ENCODE data around the gene ATF7. TPM values are rescaled to one million over a fixed set of nuclear protein-coding genes. Genes with fewer than 3 reads are reported as not detected.

ATF7 gene
- total RNA-seq, 5 donors from 2014 or later (not counting 1 experiment from before 2014, with no cell fraction given) = 18.9 to 29.6 (median 27.1) TPM

- peaks cover 0 to 10% of the 10 kb centered on the region in 2 experiments for H3K4me1 ChIP-seq (ENCODE audit: control insufficient read depth in 1 of 2, extremely low read depth in 1 of 2, insufficient read depth in 2 of 2, low read length in 2 of 2)
- no peaks in the 10 kb centered on the region for H3K27me3 Mint-ChIP-seq
- no peaks in the 10 kb centered on the region for H3K9me3 Mint-ChIP-seq
- WGBS (ENCODE audit: insufficient coverage) = 100% methylated on average over 1 of the region's 2 CpGs
- ChIA-PET POLR2A (interaction anchor here (0.5 to 1.2 kb wide), 2 partner anchors 10 to 13 kb away, joined by 3 read pairs; no protein-coding TSS in a partner anchor), CTCF (interaction anchor here (0.6 to 1.0 kb wide), 2 partner anchors 26 to 43 kb away, joined by 3 to 5 read pairs; no protein-coding TSS in a partner anchor)
- H3K4me3 Mint-ChIP-seq = no peak overlapping the region
- no peaks in the 10 kb centered on the region for H3K27me3 ChIP-seq (replicated peaks in 1 of 2; ENCODE audit: control insufficient read depth in 2 of 2, extremely low read depth in 1 of 2, insufficient read depth in 2 of 2, low read length in 1 of 2)
- peaks cover 61% of the 10 kb centered on the region for H3K36me3 Mint-ChIP-seq
- peaks cover 32 to 42% (median 34%) of the 10 kb centered on the region in 3 donors for H3K4me1 Mint-ChIP-seq
- ATAC-seq (replicated peaks in 1 of 4) (no peak), DNase-seq (no peak)
- H3K27ac ChIP-seq (ENCODE audit: low read length) = no peak overlapping the region
- H3K9me3 ChIP-seq = no peaks in the 10 kb centered on the region
- H3K36me3 ChIP-seq (ENCODE audit: control insufficient read depth in 2 of 2, extremely low read depth in 1 of 2, insufficient read depth in 1 of 2, low read length in 1 of 2) = peaks cover 30 to 99% of the 10 kb centered on the region in 2 donors
- H3K27ac Mint-ChIP-seq = peak overlapping the region in 1 of 2 donors; percentile 34
- H3K4me3 ChIP-seq (ENCODE audit: control insufficient read depth in 1 of 2, extremely low read depth in 1 of 2, low read length in 1 of 2) = no peak overlapping the region
Observed at GRCh38 chr12:53465679-53466078, 160.5 kb downstream of the ATF7 start.

- ChIA-PET CTCF (interaction anchor here (0.6 to 1.4 kb wide), 7 partner anchors 8 to 44 kb away, joined by 3 to 8 read pairs (median 5); no protein-coding TSS in a partner anchor), POLR2A (interaction anchor here (0.5 to 1.2 kb wide), 3 partner anchors 9 to 194 kb away, joined by 3 read pairs; no protein-coding TSS in a partner anchor)
- Mint-ChIP-seq H3K27ac (peak overlapping the region in 1 of 2 donors; percentile 61), H3K36me3 (peaks cover 66% of the 10 kb centered on the region), H3K4me3 (no peak overlapping the region), H3K4me1 (peaks cover 39 to 49% (median 40%) of the 10 kb centered on the region in 3 donors), H3K9me3 (no peaks in the 10 kb centered on the region), H3K27me3 (no peaks in the 10 kb centered on the region)
- Histone ChIP-seq H3K27ac (ENCODE audit: low read length) (no peak overlapping the region), H3K4me3 (ENCODE audit: control insufficient read depth in 1 of 2, extremely low read depth in 1 of 2, low read length in 1 of 2) (no peak overlapping the region), H3K4me1 (ENCODE audit: control insufficient read depth in 1 of 2, extremely low read depth in 1 of 2, insufficient read depth in 2 of 2, low read length in 2 of 2) (peaks cover 0 to 3% of the 10 kb centered on the region in 2 experiments), H3K9me3 (no peaks in the 10 kb centered on the region), H3K27me3 (replicated peaks in 1 of 2; ENCODE audit: control insufficient read depth in 2 of 2, extremely low read depth in 1 of 2, insufficient read depth in 2 of 2, low read length in 1 of 2) (no peaks in the 10 kb centered on the region), H3K36me3 (ENCODE audit: control insufficient read depth in 2 of 2, extremely low read depth in 1 of 2, insufficient read depth in 1 of 2, low read length in 1 of 2) (peaks cover 26 to 99% of the 10 kb centered on the region in 2 donors)
- DNase-seq = no peak
- 90% methylated on average over 2 of the region's 11 CpGs for WGBS (ENCODE audit: insufficient coverage)
- ATAC-seq (replicated peaks in 1 of 4) = no peak
Observed at GRCh38 chr12:53464685-53465418, 161.3 kb downstream of the ATF7 start.

GRCh38 chr12:53463802-53464560, 162.2 kb downstream of the ATF7 start:
- Mint-ChIP-seq H3K4me1 (peaks cover 41 to 52% (median 44%) of the 10 kb centered on the region in 3 donors), H3K27me3 (no peaks in the 10 kb centered on the region), H3K27ac (no peak overlapping the region), H3K36me3 (peaks cover 71% of the 10 kb centered on the region), H3K9me3 (no peaks in the 10 kb centered on the region), H3K4me3 (no peak overlapping the region)
- CTCF ChIA-PET = interaction anchor here in 1 of 2 donors (0.9 to 1.4 kb wide), 3 partner anchors 9 to 45 kb away, joined by 3 to 7 read pairs (median 4); no protein-coding TSS in a partner anchor
- peaks cover 26 to 99% of the 10 kb centered on the region in 2 donors for H3K36me3 ChIP-seq (ENCODE audit: control insufficient read depth in 2 of 2, extremely low read depth in 1 of 2, insufficient read depth in 1 of 2, low read length in 1 of 2)
- no peaks in the 10 kb centered on the region for H3K9me3 ChIP-seq
- ATAC-seq (replicated peaks in 1 of 4) = no peak
- H3K4me3 ChIP-seq (ENCODE audit: control insufficient read depth in 1 of 2, extremely low read depth in 1 of 2, low read length in 1 of 2) = no peak overlapping the region
- no peak for DNase-seq
- H3K27ac ChIP-seq (ENCODE audit: low read length) = no peak overlapping the region
- peaks cover 0 to 3% of the 10 kb centered on the region in 2 experiments for H3K4me1 ChIP-seq (ENCODE audit: control insufficient read depth in 1 of 2, extremely low read depth in 1 of 2, insufficient read depth in 2 of 2, low read length in 2 of 2)
- no peaks in the 10 kb centered on the region for H3K27me3 ChIP-seq (replicated peaks in 1 of 2; ENCODE audit: control insufficient read depth in 2 of 2, extremely low read depth in 1 of 2, insufficient read depth in 2 of 2, low read length in 1 of 2)
- POLR2A ChIA-PET = interaction anchor here in 1 of 2 donors (1.0 kb wide), 1 partner anchor 10 kb away, joined by 3 read pairs; no protein-coding TSS in a partner anchor
- no CpG with 5 or more reads among the region's 5 CpGs for WGBS (ENCODE audit: insufficient coverage)

- no peaks in the 10 kb centered on the region for H3K27me3 ChIP-seq (replicated peaks in 1 of 2; ENCODE audit: control insufficient read depth in 2 of 2, extremely low read depth in 1 of 2, insufficient read depth in 2 of 2, low read length in 1 of 2)
- Mint-ChIP-seq H3K4me3 (no peak overlapping the region), H3K36me3 (peaks cover 72% of the 10 kb centered on the region), H3K9me3 (no peaks in the 10 kb centered on the region), H3K27ac (peak overlapping the region in 1 of 2 donors; percentile 12), H3K4me1 (peaks cover 42 to 48% (median 45%) of the 10 kb centered on the region in 3 donors), H3K27me3 (no peaks in the 10 kb centered on the region)
- no peak overlapping the region for H3K27ac ChIP-seq (ENCODE audit: low read length)
- CTCF ChIA-PET = no interaction called here
- peaks cover 0 to 3% of the 10 kb centered on the region in 2 experiments for H3K4me1 ChIP-seq (ENCODE audit: control insufficient read depth in 1 of 2, extremely low read depth in 1 of 2, insufficient read depth in 2 of 2, low read length in 2 of 2)
- H3K9me3 ChIP-seq = no peaks in the 10 kb centered on the region
- DNase-seq (no peak), ATAC-seq (replicated peaks in 1 of 4) (no peak)
- H3K4me3 ChIP-seq (ENCODE audit: control insufficient read depth in 1 of 2, extremely low read depth in 1 of 2, low read length in 1 of 2) = no peak overlapping the region
- WGBS (ENCODE audit: insufficient coverage) = no CpG with 5 or more reads among the region's 3 CpGs
- H3K36me3 ChIP-seq (ENCODE audit: control insufficient read depth in 2 of 2, extremely low read depth in 1 of 2, insufficient read depth in 1 of 2, low read length in 1 of 2) = peaks cover 18 to 100% of the 10 kb centered on the region in 2 donors
- POLR2A ChIA-PET = no interaction called here
Observed at GRCh38 chr12:53462935-53463334, 163.2 kb downstream of the ATF7 start.

GRCh38 chr12:53461591-53461990, 164.6 kb downstream of the ATF7 start:
- H3K4me1 Mint-ChIP-seq = peaks cover 36 to 40% (median 38%) of the 10 kb centered on the region in 3 donors
- Histone ChIP-seq H3K4me3 (ENCODE audit: control insufficient read depth in 1 of 2, extremely low read depth in 1 of 2, low read length in 1 of 2) (no peak overlapping the region), H3K27ac (ENCODE audit: low read length) (no peak overlapping the region), H3K9me3 (no peaks in the 10 kb centered on the region), H3K36me3 (ENCODE audit: control insufficient read depth in 2 of 2, extremely low read depth in 1 of 2, insufficient read depth in 1 of 2, low read length in 1 of 2) (peaks cover 14 to 100% of the 10 kb centered on the region in 2 donors), H3K27me3 (replicated peaks in 1 of 2; ENCODE audit: control insufficient read depth in 2 of 2, extremely low read depth in 1 of 2, insufficient read depth in 2 of 2, low read length in 1 of 2) (no peaks in the 10 kb centered on the region), H3K4me1 (ENCODE audit: control insufficient read depth in 1 of 2, extremely low read depth in 1 of 2, insufficient read depth in 2 of 2, low read length in 2 of 2) (peaks cover 0 to 3% of the 10 kb centered on the region in 2 experiments)
- no peaks in the 10 kb centered on the region for H3K27me3 Mint-ChIP-seq
- H3K4me3 Mint-ChIP-seq = no peak overlapping the region
- H3K36me3 Mint-ChIP-seq = peaks cover 66% of the 10 kb centered on the region
- POLR2A ChIA-PET = interaction anchor here in 1 of 2 donors (0.6 kb wide), 1 partner anchor 135 kb away, joined by 3 read pairs; no protein-coding TSS in a partner anchor
- no peak for ATAC-seq (replicated peaks in 1 of 4)
- no peak for DNase-seq
- WGBS (ENCODE audit: insufficient coverage) = no CpG with 5 or more reads among the region's 8 CpGs
- H3K9me3 Mint-ChIP-seq = no peaks in the 10 kb centered on the region
- H3K27ac Mint-ChIP-seq = no peak overlapping the region
- CTCF ChIA-PET = interaction anchor here (0.5 to 1.0 kb wide), 2 partner anchors 10 to 20 kb away, joined by 3 to 7 read pairs; no protein-coding TSS in a partner anchor

GRCh38 chr12:53461059-53461458, 165.1 kb downstream of the ATF7 start:
- peak overlapping the region; percentile 44 to 52 for H3K27ac Mint-ChIP-seq
- Histone ChIP-seq H3K9me3 (no peaks in the 10 kb centered on the region), H3K27ac (ENCODE audit: low read length) (no peak overlapping the region), H3K4me1 (ENCODE audit: control insufficient read depth in 1 of 2, extremely low read depth in 1 of 2, insufficient read depth in 2 of 2, low read length in 2 of 2) (peaks cover 0 to 3% of the 10 kb centered on the region in 2 experiments), H3K36me3 (ENCODE audit: control insufficient read depth in 2 of 2, extremely low read depth in 1 of 2, insufficient read depth in 1 of 2, low read length in 1 of 2) (peaks cover 11 to 99% of the 10 kb centered on the region in 2 donors), H3K4me3 (ENCODE audit: control insufficient read depth in 1 of 2, extremely low read depth in 1 of 2, low read length in 1 of 2) (no peak overlapping the region), H3K27me3 (replicated peaks in 1 of 2; ENCODE audit: control insufficient read depth in 2 of 2, extremely low read depth in 1 of 2, insufficient read depth in 2 of 2, low read length in 1 of 2) (no peaks in the 10 kb centered on the region)
- H3K27me3 Mint-ChIP-seq = no peaks in the 10 kb centered on the region
- no peak for DNase-seq
- peaks cover 36 to 40% (median 36%) of the 10 kb centered on the region in 3 donors for H3K4me1 Mint-ChIP-seq
- H3K36me3 Mint-ChIP-seq = peaks cover 63% of the 10 kb centered on the region
- WGBS (ENCODE audit: insufficient coverage) = 60% methylated on average over 1 of the region's 3 CpGs
- ChIA-PET CTCF (no interaction called here), POLR2A (interaction anchor here in 1 of 2 donors (0.6 kb wide), 1 partner anchor 134 kb away, joined by 3 read pairs; no protein-coding TSS in a partner anchor)
- no peak for ATAC-seq (replicated peaks in 1 of 4)
- peak overlapping the region in 1 of 3 donors; percentile 17 for H3K4me3 Mint-ChIP-seq
- H3K9me3 Mint-ChIP-seq = no peaks in the 10 kb centered on the region
